HG02588 (cell line): Measurements from ENCODE around the gene RHOC.

Experiments used
- ATAC-seq: cut with Tn5 transposase; IDR thresholded peaks from one replicate; pipeline ENCODE4 v1.9.1; 2021; ENCODE audit warnings: mild to moderate bottlenecking, moderate library complexity; ENCODE audit not compliant: unreplicated experiment

RHOC gene

DNA sequence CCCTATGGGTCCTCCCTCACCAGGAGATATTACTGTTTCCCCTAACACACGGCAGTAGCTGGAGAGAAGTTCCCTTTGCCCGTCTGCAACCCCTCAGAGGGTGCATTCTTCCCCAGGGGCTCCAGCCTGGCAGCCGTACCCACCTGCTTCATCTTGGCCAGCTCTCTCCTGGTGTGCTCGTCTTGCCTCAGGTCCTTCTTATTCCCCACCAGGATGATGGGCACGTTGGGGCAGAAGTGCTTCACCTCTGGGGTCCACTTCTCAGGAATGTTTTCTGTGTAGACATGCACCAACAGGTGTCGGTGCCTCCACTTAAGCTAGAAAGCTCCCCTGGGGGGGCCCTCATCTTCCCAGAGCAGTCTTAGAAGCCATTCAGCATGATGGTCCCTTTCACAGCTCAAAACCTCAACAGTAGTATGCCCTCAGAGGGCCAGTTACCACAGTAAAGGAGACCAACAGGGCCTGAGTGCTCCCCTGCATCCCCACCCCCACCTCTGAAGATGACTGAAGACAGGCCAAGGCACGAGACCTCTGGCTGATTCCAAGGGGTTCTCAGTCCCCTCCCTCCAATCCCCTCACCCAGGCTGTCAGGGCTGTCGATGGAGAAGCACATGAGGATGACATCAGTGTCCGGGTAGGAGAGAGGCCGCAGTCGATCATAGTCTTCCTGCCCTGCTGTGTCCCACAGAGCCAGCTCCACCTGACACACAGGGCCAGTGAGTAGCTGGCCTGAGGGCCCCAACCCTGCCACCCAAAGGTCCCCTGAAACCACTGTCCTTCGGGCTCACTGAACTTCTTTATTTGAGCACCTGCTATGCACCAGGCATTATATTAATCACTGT is 4.3 kb downstream of the RHOC start:
- no peak for ATAC-seq

GRCh38 chr1:112702067-112702395 is 4.9 kb downstream of the RHOC start:
- no peak for ATAC-seq

- no peak for ATAC-seq
Observed at GRCh38 chr1:112701227-112702066, 5.5 kb downstream of the RHOC start.

GRCh38 chr1:112700290-112701226 is 6.4 kb downstream of the RHOC start:
- peak; percentile 41 for ATAC-seq

- ATAC-seq = no peak
Observed at GRCh38 chr1:112699425-112700144, 7.3 kb downstream of the RHOC start.

DNA sequence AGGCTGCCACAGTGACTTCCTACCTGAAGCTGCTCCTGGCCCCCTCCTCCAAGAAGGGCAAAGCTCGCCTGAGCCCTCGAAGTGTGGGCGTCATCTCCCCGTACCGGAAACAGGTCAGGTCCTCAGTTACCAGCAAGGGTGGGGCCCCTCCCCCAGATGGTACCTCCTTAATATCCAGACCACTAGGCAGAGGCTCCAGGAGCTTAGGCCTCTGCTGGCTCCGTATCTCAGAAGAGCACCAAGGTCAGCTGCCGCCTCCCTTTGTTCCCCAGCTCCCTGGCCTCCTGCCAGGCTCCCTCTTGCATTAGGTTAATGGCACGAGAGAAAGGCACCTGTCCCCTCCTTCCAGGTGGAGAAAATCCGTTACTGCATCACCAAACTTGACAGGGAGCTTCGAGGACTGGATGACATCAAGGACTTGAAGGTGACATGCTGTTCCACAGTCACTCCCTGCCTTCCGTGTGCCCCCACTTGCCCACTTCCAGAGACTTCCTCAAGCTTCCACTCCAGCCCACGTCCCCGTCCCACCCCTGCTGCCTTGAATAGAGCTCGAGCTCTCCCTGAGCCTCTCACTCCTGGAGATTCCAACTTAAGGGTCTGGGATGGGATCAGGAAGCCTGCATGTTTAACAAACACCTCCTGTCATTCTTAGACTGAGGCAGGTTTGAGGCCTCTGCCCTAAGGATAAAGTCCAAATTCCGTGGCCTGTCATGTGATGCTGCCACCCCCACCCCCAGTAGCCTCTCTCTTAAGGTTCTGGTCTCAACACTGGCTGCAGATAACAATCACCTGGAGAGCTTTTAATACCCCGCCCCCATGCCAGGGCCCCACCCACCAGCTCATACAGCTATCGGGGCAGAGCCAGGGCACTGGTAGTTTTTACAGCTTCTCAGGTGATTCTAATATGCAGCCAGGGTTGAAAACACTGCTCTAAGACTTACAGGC is 8.3 kb downstream of the RHOC start:
- ATAC-seq = no peak

DNA sequence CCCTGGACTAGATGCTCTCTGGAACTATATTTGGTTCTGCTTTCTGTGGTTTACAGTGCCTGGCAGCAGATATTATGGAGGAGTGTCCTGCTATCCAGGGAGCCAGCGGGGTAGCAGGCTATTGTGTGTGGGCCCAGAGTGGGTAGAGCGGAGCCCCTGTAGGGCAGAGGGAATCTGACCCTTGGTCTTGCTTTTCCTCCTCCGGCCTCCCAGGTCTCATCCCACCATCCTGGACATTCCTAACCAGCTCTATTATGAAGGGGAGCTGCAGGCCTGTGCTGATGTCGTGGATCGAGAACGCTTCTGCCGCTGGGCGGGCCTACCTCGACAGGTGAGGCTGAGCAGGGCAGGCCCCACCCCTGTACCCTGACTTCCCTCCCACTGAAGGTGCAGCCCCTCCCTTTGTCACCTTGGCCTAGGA is 9.1 kb downstream of the RHOC start:
- ATAC-seq = no peak

- ATAC-seq = no peak
Observed at GRCh38 chr1:112696578-112697314, 10.2 kb downstream of the RHOC start.

DNA sequence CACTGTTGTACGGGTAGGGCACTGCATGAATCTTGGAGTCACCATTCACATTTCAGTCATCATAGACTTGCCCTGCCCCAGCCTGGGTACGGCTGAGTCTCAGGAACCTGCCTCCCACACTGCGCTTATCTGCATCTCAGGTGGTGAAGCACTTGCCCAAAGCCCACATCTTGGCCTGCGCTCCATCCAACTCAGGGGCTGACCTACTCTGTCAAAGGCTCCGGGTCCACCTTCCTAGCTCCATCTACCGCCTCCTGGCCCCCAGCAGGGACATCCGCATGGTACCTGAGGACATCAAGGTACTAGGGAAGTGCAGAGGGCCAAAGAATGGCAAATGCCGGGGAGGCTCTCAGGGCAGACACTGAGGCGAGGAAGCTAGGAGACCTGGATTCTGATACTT is 11.7 kb downstream of the RHOC start:
- ATAC-seq = no peak

- no peak for ATAC-seq
Observed at GRCh38 chr1:112694363-112694929, 12.5 kb downstream of the RHOC start.

- ATAC-seq = no peak
Observed at GRCh38 chr1:112693821-112694220, 13.1 kb downstream of the RHOC start.

DNA sequence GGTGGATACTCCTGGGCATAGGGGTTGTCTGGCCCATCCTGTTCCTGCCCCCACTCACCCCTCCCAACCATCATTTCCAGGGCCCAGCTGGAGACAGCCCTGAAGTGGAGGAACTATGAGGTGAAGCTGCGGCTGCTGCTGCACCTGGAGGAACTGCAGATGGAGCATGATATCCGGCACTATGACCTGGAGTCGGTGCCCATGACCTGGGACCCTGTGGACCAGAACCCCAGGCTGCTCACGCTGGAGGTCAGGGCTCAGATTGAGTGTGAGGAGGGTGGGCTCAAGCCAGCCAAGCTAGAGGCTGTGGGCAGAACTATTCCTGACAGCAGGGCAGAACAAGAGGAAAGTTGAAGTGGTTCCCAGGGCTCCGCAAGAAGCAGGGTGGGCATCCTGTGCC is 14.2 kb downstream of the RHOC start:
- no peak for ATAC-seq

GRCh38 chr1:112689842-112690237 is 17.1 kb downstream of the RHOC start:
- ATAC-seq = no peak

DNA sequence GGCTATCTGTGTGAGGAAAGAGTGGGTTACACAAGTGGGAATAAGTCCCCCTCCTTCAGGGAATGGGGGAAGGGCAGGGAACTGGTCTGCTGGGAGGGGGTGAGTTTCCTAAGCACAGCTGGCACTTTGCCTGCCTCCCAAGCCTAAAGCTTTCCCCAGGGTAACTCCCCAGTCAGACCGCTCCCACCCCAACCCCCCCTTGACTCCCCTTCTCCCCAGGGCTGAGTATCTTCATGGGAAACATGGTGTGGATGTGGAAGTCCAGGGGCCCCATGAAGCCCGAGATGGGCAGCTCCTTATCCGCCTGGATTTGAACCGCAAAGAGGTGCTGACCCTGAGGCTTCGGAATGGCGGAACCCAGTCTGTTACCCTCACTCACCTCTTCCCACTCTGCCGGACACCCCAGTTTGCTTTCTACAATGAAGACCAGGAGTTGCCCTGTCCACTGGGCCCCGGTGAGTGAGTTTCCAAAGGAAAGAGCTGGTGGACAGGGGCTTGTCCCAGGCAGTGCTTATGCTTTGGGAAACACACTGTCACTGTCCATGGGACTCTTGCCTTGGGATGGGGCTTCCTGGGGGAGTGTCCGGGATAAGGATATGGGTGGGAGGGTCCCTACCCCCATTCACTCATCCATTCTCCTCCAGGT is 17.6 kb downstream of the RHOC start:
- ATAC-seq = no peak

GRCh38 chr1:112688781-112689193 is 18.1 kb downstream of the RHOC start:
- ATAC-seq = no peak

GRCh38 chr1:112687785-112688496 is 19.0 kb downstream of the RHOC start:
- ATAC-seq = no peak

GRCh38 chr1:112687361-112687760 is 19.6 kb downstream of the RHOC start:
- ATAC-seq = no peak
